NCI-H1092 treated with DMSO at 0.1 percent for 48 hours (cell line): ENCODE results near the gene KY.

ENCODE experiments used
- DNase-seq: peaks from one replicate; lab custom pipeline; 2025; lab: John Stamatoyannopoulos, UW

The KY gene

GRCh38 chr3:134650431-134651346 is at the start of gene KY:
TSS of gene KY (minus strand) at chr3:134651022. CDS start at chr3:134650960, 62 bp downstream.
- DNase-seq, result peak; percentile 50

DNA sequence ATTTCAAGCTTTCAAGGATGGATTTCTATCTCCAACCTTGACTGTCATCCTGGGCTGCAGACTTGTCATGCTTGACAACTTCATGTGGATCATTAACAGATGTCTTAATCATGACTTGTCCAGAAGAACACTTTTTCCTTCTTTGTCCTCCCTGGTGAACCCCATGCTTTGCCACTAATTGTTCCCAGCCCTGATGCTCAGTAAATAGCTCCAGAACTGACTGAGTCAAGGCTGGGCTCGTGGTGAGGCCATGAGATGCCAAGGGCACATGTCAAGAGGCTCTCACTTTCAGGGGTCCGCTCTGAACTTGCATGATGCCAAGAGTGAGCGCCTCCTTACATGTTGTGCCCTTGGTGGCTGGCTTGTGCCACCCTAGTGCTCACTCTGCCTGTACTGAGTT is 48.9 kb upstream of the KY start:
- DNase-seq, result no peak

DNA sequence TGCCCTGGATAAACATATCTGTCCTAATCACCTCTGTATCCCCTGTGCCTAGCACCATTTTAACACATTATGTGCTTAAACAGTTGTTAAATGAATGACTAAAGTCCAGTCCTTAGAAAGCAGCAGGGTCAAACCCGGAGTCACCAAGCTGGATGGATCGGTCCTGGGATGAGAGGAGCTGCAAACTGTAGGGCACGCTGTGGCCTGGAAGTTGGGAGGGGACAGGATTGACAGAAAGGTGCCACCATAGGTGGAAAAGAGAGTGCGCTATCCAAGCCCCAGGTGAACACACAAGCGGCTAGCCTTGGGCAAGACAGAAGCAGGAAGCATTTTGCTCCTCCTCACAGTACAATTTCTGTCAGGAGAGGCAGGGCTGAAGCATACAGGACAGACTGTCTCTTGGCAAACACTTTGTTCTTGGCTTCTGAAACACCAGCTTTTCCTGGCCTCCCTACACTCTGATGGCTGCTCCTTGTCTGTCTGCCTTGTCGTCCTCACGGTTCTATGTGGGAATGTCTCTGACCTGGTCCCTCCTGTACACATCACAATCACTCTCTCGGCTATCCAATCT is 48.4 kb upstream of the KY start:
- no peak for DNase-seq

DNA sequence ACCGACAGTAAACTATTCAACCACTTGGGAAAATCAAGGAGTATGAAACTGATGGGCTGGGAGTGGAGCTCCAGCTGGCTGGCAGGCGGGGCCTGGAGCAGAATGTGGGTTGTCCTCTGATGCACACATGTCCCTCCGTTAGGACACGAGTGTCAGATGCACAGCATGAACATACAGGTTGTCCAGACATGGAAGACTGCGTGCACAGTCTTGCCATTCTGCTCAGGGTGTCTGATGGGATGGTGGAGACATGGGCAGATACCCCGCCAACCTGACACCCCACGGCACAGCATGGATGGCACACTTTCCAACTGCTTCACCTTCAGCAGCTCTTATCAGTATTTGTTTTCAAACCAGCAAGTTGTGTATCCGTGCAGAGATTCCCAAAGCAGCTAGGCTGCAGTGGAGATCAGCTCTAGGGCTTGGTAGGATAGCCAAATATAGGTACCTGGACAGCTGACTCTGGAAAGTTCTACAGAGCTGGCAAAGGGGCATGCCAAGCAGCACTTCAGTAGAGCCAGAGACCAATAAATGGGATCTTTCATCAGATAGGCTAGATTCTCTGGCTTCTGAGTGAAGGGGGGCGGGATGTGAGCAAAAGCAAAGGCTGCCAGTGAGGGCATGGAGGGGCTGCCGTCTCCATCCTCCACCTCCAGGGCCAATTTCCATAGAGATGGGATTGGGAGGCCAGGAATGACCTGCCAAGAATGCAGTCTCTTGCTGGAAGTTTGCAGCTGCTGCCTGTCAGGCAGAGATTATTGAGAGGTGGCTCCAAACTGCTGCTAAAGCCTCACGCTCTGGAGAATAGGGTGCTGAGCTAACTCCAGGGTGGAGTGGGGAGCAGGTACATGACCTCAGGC is 47.2 kb upstream of the KY start:
- no peak for DNase-seq

DNA sequence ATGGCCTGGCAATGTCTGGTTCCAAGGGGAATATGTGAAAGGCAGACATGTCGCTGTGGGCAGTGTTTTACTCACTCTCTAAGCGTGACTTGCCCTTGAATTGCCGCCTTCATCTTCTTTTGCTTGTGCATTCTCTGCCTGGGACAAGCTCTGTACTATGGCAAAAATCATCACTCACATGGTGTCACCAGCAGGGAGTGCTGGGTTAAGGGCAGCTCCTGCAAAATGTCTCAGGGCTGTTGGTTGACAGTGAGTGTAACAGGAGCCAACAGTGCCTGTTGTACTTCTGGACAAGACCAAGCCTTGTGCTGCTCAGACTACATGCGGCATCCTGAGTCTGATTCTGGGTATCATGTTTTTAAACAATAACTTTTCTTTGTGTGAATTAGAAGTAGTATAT is 45.3 kb upstream of the KY start:
- no peak for DNase-seq

- DNase-seq, result no peak
These were observed 44.2 kb upstream of the KY start for GRCh38 chr3:134694946-134695543.

GRCh38 chr3:134694466-134694865 is 43.6 kb upstream of the KY start:
- no peak for DNase-seq

- no peak for DNase-seq
These were observed 43.0 kb upstream of the KY start for GRCh38 chr3:134693804-134694203.

- DNase-seq, result no peak
These were observed 42.4 kb upstream of the KY start for GRCh38 chr3:134693226-134693625.

GRCh38 chr3:134690226-134690625 is 39.4 kb upstream of the KY start:
- DNase-seq, result no peak

GRCh38 chr3:134687642-134688041 is 36.8 kb upstream of the KY start:
- no peak for DNase-seq

DNA sequence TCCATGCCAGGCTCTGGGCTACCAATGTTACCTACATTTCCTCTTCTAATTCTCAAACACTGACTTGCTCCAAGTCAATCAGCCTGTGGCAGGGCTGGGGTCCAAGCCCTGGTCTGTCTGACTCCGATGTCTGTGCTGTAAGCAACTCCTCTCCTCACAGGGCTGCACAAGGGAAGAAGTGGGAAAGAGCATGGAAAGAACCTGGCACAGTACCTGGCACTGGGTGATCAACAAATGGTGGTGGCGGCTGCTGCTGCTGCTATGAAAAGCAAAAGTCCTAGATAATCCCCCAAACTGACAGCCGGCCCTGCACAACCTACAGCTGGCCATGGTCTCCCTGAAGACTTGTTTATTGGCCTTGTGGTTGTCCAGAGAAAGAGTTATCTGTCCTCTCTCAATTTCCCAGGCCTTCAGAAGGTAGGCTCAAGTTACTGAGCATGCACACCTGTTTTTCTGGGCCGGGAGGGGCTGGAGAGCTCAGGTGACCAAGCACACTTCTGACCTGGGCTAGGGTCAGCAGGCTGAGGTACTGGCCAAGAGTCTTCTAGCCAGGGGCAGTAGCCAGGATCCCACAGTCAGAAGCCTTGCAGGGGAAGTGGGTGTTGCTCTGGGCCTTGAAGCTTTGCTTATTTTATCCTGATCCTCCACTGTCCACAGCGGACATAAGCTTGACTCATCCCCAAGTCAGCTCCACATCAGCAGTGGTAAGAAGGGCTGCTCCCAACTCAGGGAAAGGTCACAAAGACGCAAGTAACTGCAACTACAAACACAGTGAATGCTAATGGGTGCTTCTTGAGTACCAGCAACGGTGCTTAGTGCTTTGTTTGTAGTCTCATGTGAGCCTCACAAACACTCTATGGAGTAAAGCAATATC is 35.3 kb upstream of the KY start:
- DNase-seq, result no peak

DNA sequence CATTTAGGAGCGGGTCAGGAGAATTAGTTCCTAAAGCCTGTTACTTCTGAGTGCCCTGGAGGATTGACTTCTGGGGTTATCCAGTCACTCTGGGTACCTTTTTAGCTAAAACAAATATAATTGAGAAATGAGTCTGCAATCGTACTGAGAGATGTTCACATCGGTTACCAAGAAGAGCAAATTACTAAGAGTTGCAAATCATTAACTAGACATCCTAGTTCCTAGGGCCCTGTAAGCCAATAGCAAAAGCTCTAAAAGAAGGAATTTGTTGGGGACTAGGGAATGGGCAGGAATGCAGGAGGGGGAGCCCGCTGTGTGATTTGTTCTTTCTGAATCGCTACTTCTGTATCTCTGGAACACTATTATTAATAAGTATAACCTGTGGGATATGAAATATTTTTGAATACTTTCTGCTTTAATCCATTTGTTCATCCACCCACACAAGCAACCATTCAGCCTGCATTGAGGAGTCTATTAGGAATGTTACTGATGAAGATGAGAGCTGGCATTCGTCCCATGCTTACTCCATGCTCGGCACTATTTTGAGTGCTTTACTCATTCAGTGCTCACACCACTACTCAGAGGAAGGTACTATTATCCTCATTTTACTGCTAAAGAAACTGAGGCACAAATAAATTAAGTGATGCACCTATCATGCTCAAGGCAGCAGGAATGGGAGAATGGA is 31.5 kb upstream of the KY start:
- DNase-seq, result no peak

- no peak for DNase-seq
These were observed 30.7 kb upstream of the KY start for GRCh38 chr3:134681522-134681900.

- no peak for DNase-seq
These were observed 30.1 kb upstream of the KY start for GRCh38 chr3:134680796-134681521.

DNA sequence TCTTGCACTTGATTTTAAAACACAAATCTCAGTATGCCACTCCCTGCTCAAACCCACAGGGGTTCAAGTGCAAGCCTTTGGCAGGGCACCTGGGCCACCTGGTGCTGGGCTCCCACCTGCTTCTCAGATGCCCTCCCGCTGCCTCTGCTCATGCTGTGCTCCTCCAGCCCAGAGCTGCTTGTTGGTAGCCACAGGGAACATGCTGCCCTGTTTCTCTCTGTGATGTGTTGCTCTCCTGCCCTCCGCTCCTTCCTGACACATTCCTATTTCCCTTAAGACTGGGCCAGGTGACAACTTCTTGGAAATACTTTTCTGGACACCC is 27.1 kb upstream of the KY start:
- no peak for DNase-seq

DNA sequence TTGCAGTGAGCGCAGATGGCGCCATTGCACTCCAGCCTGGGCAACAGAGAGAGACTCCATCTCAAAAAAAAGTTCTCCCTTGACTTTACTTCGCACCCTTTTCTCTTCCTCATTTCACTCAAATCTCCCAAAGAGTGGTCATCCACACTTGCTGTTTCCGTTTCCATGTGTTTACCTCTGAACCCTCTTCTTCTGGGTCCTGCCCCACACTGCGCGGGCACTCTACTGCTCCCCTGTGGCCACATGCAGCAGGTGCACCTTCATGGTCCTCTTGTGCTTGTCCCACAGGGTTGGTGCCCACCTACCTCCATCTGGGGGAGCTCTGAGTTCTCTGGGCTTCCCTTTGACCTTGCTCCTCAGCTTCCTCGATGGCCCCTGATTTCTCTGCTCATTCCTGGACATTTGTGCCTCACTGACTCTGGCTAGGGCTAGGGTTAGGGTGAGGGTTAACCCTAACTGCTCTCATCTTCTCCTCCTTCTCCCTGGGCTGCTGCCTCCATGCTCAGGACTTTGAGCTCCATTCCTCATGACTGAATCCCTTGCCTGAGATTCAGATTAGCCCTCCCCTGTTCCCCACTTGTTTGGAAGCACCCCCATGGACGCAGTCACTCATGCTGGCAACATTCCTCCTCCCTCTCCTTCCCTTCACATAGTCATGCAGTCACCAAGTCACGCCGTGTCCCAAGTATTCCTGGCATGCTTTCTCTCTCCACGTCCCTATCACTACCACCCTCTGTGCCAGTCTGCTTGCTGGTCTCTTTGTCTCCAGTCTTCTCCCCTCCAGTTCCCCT is 26.6 kb upstream of the KY start:
- no peak for DNase-seq

DNA sequence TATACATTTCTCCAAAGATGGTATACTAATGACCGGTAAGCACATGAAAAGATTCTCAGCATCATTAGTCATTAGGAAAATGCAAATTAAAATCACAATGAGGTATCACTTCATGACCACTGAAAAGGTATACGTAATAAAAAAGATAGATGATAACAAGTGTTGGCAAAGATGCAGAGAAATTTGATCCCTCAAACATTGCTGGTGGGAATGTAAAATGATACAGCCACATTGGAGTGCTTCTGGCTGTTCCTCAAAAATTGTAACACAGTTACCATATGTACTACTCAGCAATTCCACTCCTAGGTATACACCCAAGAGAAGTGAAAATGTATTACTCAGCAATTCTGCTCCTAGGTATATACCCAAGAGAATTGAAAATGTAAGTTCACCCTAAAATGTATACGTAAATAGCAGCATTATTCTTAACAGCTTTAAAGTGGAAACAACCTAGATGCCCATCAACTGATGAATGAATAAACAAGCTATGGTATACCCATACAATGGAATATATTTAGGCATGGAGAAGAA is 25.0 kb upstream of the KY start:
- DNase-seq, result no peak

GRCh38 chr3:134672571-134672970 is 21.7 kb upstream of the KY start:
- no peak for DNase-seq
